T-helper 22 cell (primary cell): ENCODE results near the gene AHDC1.

Source experiments
- DNase-seq: peaks from one replicate; pipeline ENCODE4 v3.0.0-alpha.2; 2020; ENCODE audit warnings: low read depth

AHDC1 gene

DNA sequence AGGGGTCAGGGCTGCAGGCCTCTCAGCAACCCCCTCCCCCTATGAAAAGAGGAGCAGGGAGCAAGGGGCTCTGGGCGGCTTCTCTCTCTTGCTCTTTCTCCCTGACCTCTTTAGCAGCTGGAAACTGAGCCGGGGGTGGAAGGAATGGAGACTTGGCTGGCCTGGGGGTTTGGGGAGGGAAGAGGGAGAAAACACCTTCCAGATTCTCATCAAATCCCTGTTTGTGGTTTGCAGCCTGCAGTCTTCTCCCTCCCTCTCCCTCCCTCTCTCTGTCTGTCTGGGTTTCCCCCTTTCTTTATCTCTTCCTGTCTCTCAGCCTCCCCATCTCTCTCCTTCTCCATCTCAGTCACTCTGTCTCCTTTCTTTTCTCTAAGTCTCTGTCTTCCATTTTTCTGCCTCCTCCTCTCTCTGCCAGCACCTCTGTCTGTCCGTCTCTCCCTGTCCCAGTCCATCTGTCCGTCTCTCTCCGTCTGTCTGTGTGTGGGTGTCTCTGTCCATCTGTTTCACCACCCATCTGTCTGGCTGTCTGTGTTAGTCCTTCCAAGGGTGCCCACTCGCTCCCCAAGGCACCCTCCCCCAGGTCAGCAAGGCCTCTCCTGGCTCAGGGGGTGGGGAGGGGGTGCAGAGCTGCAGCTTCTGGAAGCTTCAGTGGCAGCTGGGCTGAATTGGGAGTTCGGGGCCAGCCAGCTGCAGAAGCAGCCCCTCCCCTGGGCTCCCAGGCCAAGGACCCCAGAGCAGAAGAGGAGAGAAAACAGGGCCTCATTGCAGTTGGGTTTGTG, 6.2 kb downstream of the AHDC1 start:
- DNase-seq, result no peak

DNA sequence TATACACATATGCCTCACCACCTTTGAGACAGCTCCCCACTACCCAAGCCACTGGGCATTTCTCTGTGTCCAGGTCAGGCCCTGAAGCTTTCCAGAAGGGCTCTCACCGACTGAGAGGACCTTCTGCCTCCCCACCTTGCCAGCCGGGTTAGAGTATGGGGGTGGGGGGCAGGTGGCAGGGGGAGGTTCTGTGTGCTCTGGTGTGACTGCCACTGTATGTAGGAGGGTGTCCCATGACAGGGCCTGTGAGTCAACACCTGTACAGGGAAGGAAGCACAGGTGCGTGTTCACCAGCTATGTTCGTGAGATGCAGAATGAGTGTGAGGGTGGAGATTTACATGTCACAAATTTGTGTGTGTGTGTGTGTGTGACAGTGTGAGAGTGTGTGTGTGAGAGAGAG, 7.0 kb downstream of the AHDC1 start:
- no peak for DNase-seq

DNA sequence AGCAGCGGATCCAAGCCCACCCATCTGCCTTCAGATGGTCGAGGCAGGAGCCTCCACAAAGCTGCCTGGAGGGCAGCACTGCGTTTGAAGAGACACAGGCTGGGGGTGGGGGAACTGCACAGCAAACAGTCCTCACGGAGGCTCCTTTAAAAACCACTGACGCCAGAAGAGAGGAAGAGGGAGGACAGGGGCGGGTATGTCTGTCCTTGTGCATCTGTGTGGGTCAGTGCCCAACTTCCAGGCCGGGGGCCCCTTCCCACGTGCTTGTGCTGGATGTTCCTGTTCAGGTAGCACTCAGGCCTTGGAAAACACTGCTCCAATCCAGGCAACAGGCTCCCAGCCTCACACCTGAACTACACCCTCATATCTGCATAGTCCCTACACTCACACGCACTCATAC, 7.7 kb downstream of the AHDC1 start:
- DNase-seq, result no peak

DNA sequence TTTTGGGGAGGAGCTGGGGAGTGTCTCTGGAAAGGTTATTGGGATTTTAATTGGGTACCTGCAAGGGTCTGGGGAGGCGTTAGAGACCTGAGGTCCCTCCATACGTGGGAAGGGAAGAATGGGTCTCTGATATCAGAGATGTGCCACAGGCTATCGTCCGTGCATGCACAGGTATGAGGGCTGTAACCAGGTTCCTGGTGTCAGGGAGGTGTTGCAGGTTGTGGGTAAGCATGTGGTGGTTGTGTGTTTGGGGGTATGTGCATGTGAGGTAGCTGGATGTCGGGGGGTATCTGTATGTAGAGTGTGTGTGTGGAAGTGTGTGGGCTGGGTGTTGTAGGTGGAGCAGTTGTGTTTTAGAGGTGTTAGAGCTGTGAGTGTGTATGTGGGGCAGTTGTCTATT, 8.3 kb downstream of the AHDC1 start:
- no peak for DNase-seq

DNA sequence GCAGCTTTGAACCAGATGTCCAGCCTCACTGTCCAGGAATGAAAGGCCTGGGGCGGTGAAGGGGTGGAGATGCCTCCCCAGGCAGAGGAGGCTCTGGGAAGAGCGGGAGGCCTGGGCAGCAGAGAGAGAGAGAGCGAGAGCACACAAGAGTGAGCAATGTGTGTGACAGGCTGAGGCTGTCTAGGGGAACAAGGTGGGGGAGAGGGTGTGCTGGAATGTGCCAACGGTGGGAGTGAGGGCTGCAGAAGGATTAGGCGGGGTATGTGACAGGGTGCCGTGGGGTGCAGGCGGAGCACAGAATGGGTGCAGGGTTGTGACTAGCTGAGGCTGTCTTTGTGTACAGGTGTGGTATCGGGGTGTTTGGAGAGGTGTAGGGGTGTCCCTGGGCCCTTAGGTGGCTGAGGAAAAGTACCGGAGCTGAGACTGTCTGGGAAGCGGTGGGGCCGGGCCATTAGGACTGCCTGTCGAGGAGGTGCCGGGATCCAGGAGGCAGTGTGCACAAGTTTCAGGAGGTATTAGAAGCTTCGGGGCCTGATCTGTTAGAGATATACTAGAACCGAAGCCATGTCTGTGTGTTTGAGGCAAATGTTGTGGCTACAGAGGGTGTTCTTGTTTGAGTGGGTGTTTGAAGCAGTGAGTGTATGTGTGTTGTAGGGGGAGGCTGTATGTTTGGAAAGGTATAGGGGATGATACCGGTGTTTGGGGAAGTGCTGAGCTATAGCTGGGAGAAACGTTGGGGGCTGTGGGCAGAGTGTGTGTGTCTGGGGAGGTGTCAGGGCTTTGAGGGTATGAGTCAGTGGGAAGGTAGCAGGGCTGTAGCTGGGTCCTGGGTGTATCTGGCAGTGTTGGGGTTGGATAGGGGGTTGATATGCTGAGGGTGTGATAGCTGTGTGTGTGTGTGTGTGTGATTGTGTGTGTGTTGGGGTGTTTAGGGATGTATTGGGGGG, 9.1 kb downstream of the AHDC1 start:
- DNase-seq, result no peak

DNA sequence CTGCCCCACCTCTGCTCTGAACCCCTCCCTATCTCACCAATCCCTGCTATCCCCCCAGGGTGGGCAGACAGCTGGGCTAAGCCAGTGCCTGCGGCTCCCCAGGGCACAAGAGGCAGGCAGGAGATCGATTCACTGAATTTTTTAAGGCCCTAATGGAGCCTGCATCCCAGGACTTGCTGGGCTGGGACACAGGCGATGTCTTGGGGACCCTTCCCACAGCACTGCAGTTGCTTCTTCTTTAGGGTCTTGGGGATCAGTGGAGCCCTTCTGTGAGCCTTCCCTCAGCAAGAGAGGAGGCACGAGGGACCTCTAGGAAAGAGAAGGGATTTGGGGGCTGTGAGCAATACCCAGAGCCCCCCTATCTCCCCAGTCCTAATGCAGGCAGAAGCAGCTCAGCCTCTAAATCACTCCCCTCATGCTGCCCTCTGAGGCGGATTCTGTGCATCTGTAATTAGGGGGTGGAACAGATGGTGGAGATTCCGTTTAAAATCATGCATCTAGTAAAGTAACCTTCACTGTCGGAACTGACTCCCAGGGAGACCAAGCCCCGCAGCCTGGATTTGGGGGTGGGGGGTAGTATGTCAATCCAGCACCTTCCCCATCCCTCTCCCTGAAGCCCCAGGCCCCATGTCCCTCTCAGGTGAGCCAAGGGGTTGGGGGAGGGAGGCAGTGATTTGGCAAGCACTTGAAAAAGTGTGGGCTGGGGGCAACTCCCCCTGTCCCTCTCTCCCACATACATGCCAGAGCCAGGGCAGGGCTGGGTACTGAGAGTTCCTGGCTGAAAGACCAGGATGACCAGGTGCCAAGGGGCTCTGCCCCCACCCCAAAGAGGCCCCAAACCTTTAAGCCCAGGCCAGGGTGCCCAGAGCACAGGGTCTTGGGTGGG, 10.0 kb downstream of the AHDC1 start:
- no peak for DNase-seq

DNA sequence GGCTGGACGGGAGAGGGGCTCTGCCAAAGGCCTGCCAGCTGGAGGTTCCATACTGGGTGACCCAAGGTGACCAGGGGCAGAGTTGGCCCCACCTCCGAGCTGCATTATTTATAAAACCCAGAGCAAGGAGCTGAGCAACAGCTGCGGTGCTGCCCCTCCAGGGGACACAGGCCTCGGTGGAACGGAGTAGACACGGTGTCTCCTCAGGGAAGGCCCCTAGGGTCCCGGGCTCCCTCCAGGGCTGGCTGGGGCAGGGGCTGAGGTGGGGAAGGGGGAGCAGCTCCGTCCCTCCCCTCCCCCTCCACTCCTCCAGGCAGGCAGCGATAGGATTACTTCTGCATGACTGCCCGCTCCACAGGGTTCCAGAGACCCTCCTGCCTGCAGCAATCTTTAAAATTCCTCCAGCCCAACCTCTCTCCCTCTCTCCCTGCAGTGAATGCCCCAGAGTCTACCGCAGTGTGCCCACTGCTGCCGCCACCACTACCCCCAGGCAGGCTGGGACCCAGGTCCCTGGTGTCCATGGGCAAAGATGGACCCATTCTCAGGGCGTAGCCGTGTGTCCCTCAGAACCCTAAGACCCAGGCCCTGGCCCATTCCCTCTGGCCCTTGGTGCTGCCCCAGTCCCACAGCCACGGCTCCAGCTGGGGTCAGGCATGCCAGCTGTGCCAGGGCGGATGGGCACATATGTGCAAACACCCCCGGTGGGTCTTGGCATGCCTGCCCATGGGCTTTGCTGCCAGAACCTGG, 10.8 kb downstream of the AHDC1 start:
- no peak for DNase-seq

DNA sequence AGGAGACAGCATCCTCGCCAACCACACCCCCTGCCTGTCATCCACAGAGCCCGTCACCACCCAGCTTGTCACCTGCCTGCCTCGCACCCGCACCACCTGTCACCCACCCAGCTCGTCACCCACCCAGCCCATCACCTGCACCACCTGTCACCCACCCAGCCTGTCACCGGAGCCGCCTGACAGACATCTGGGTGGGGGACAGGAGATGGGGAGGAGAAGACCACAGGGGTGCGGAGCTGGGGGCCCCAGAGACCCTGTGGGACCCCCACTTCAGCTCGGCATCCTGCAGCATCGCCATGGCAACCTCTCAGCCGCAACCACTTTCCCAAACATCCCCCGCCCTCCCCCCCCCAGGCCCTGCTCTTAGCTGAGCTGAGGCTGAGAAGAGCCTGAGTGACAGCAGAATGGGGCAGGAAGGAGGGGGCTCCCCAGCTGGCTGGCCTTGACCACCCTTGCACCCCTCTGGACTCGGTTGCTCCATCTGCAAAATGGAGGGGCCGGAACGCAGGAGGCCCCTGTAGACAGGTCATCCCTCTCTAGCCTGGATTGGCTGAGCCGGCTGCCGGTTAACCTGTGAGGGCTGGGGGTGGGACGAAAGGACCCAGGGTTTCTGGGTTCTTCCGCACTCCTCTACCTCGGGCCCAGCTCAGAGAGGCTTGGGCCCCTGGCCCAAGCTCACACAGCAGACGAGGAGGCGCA, 11.6 kb downstream of the AHDC1 start:
- no peak for DNase-seq

DNA sequence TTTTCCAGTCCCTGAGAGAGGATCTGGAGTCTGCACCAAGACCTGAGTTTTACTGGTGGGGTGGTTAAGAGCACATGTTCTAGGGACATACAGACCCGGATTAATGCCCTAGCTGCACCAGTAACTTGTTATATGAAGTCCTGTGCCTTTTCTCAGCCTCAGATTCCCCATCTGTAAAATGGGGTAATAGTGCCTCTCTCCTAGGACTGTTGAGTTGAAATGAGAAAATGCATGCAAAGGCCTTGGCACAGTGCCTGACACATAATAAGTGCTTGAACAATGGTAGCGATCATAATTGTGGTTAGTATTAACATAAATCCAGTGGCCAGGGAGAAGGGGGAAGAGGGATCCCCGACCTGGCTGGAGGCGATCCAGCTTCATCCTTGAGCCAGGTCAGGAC, 12.3 kb downstream of the AHDC1 start:
- no peak for DNase-seq

DNA sequence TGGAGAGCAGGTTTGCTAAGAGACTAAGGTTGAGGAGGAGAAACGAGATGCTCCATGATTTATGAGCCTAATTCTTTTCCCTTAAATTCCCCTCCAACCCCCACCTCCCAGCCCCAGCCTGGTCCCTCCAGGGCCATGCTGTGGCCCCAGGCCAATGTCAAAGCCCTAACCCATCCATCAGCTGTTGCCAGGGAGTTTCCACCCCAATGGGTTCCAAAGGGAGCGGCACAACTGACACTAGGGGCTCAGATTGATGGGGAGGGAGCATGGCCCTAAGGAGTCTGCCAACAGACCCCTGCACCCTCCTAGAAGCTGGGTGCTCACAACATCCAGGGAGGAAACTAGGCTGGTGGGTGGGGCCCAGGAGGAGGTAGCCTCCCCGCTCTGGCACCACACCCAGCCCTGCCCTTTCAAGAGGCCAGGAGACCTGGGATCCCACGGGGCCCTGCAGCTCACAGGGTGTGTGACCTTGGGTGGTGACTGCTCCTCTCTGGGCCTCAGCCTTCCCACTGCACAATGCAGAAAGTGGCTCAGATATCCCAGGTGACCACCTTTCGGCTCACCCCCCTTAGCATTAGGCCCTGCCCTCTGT, 12.9 kb downstream of the AHDC1 start:
- no peak for DNase-seq

DNA sequence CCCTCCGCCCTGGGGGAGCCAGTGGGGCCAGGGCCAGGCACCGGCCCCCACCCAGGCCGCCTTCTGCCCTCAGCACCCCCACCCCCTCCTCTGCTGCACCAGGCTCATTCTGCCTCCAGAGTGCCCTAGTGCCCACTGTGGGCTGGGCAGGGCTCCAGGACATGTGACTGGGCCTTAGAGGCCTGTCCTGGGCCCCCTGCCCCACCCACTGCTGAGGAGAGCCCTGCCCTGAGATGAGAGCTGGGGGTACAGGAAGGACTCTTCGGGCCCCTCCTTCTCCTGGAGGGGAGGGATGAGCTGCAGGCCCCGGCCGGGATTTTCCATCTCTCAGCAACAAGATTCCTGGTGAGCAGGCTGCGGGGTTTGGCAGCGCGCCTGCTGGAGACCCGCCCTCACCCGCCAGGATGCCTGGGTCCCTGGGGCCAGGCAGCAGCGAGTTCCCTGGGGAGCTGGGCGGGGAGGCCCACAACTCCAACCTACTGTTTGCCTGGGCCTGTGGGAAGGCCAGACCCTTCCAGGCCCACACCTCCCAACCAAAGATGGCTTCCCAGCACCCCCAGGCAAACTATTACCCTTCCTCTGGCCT, 14.0 kb downstream of the AHDC1 start:
- no peak for DNase-seq

DNA sequence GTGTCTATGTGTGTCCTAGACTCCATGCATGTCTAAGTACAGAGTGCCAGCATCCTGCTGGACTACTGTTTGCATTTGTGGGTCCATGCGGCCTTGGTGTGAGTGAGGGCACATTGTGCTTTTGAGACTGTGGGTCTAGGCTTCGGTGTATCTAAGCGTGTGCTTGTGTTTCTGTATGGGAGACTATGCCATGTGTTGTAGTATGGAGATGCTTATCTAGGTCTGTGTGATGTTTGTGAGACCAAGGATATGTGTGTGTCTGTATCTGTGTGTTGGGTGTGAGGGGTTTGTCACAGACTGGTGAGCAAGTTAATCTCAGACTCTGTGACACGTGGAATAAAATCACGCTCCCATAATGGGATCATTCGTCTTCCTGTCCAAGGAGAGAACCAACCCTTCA, 14.5 kb downstream of the AHDC1 start:
- no peak for DNase-seq

DNA sequence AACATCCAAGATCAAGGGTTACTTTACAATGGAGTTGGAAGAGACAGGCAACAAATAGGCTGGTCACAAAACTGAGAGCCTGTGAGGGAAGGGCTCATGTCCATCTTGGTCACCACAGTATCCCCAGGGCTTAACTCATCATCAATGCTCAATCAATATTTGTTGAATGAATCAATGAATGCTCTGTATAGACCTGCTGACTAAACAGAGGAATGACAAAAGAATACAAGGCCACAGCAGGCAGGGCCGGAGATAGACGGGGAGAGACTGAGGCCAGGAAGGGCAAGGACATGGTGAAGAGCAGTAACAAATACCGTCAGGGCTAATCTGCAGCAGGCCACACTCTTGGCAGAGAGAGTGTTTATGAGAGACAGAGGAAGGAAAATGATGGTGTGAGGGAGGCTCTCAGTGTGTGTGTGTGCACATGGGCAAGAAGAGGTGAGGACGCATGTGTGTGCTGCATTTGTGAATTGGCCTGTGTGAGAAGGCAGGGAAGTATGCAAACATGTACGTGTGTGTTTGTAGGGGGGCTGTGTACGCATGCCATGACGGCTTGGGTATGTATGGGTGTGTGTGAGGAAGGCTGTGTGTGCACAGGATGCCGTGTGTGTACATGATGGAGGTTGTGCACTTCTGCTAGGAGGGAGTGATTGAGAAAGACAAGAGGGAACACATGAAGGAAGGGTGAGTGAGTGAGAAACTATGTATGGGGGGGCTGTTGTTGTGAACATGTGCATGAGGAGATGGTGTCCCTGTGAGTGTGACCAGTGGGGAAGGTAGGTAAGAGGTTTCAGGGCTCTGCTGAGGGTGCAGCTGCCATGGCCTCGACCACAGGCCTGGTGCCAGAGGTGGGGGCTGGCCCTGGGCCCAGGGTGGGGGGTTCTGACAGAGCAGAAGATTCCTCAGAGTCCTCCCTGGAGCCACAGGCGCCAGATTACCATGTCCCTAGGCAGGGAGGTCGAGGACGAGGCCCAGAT, 15.4 kb downstream of the AHDC1 start:
- DNase-seq, result no peak

DNA sequence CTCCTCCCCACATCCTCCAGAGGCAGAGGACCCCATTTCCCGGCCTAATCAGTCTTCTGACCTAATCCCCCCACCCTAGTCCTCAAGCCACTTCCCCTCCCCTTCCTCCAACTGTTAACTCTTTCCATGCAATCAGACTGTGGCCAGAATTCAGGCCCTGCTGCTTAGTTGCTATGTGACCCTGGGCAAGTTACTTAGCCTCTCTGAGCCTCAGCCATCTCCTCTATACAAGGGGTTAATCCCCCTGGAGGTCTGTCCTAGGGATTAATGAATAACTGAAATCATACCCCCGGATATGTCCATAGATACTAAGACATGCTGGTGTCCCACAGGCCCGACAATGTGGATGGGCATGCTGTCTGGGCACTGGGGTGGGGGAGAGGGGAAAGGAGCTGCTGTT, 18.3 kb downstream of the AHDC1 start:
- no peak for DNase-seq

DNA sequence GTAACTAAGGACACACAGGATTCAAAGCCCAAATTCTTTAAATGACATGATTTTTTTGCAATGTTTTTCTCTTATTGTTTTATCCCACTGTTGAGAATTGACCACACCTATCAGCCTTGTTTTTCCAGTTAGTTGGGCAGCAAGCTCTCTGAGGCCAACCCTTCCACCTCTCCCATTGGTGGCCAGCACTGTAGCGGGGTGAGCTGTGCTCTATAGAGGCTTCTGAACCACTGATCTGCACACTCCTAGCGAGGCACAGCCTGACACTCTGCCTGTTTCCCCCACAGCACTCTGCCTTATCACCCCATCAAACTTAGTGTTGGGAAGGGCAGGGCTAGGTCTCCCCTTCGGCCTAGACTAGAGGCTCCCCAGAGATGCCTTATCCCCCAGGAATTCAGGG, 19.5 kb downstream of the AHDC1 start:
- DNase-seq, result no peak

DNA sequence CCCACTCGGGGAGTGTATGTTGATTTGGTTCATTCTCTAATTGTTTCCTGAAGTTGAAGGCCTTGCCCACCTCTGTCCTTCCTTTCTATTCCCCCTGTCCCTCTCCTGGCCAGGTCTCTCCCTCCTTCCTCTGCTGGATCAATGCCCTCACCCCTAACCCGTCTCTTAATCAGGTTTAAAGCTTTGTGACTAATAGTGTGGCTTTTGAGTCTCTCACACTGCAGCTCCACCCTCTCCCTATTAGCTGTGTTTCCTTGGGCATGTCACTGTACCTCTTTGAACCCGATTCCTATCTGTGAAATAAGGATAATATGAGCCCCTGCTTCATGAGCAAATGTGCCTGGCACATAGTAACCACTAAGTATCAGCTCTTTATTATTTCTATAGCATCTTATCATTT, 20.5 kb downstream of the AHDC1 start:
- no peak for DNase-seq

DNA sequence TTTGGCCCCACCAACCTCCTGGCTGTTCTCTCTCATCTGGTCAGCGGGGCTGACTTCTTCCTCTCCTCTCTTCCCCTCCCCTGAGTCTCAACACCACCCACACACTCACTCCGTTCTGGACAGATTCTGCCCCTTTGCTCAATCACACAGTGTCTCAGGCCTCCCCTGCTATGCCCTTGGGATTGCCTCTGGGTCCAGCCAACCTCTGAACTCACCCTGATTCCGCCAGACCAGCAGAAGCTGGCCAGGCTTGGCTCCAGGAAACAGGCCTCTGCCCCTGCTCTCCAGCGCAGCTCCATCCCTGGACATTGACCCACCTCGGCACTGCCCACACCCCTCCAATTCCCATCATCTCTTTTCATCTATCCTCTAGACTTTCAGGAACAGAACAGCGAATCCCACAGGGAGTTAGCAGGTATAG, 22.1 kb downstream of the AHDC1 start:
- DNase-seq, result no peak

DNA sequence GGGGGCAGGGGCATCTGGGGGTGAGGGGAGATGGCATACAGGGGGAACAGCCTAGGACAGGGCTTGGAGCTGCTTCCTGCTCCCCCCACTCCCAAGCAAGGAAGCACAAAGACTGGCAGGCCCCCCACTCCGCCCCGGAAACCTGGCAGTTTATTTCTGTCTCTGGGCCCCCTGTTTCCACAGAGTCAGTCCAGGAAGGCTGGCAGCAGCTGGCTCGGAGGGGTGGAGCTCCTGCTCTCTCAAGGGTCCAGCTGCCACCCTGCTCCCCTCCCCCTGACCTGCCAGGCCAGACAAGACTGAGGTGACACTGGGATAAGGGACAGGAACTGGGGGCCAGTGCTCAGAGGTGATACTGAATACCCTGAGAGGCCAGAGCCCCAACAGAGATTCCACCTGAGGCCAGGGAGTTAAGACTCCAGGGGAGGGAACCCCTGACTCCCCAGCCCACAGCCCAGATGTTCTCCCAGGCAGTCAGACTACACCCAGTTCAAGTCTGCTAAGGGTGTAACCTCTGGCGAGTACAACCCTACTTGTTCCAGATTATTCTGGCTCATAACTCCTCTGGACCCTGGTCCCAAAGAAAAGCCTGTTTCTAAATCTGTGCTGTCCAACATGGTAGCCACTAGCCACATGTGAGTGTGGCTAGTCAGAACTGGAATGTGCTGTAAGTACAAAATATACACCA, 26.3 kb downstream of the AHDC1 start:
- DNase-seq, result no peak
